IMR-90 (cell line): ENCODE results near the gene NHLH2. TPM values are rescaled to one million over a fixed set of nuclear protein-coding genes. Genes with fewer than 3 reads are reported as not detected.

ENCODE experiments used
- ATAC-seq: fragments of 200-7000 bp; cut with Tn5 transposase; 2 replicates; pipeline ENCODE4 v1.9.1; 2020; ENCODE audit warnings: low read depth, mild to moderate bottlenecking, moderate library complexity
- BruUV-seq: library from RNA; stranded (reverse); fragments of 400-500 nt; replicated peaks from 2 replicates; lab custom pipeline; 2021; lab: Mats Ljungman, UMichigan
- CTCF ChIA-PET: fragments of 300-600 bp; formaldehyde crosslinking; extraction: SDS; loops from one replicate; lab custom pipeline; 2021; ENCODE audit warnings: antibody characterized with exemption; lab: Yijun Ruan, JAX
- POLR2A ChIA-PET: fragments of 300-600 bp; sonication (Branson Sonifier 250); formaldehyde crosslinking; loops from one replicate; lab custom pipeline; 2022; ENCODE audit warnings: antibody characterized with exemption; ENCODE audit not compliant: unreplicated experiment; lab: Charles Lee
- DNase-seq: peaks from one replicate; pipeline ENCODE4 v3.0.0; 2013
- H2AFZ ChIP-seq: replicated peaks from 2 replicates; pipeline ENCODE3; 2013; ENCODE audit warnings: low read length, mild to moderate bottlenecking; ENCODE audit not compliant: poor library complexity
- H2AK5ac ChIP-seq: 2 replicates; pipeline ENCODE4 v1.6.1; 2013; ENCODE audit warnings: low read depth, low read length, inconsistent platforms
- H2AK9ac ChIP-seq: replicated peaks from 2 replicates; pipeline ENCODE3; 2013; ENCODE audit warnings: mild to moderate bottlenecking, low read depth, low read length, moderate library complexity; ENCODE audit not compliant: poor library complexity
- H2BK120ac ChIP-seq: 2 replicates; pipeline ENCODE4 v1.6.1; 2013; ENCODE audit warnings: low read depth, low read length, inconsistent platforms
- H2BK15ac ChIP-seq: 3 replicates; pipeline ENCODE4 v1.6.1; 2013; ENCODE audit warnings: low read depth, low read length, inconsistent platforms
- H2BK20ac ChIP-seq: 2 replicates; pipeline ENCODE4 v1.6.1; 2013; ENCODE audit warnings: low read depth, mild to moderate bottlenecking, inconsistent platforms, low read length, moderate library complexity
- H2BK5ac ChIP-seq: 2 replicates; pipeline ENCODE4 v1.6.1; 2013; ENCODE audit warnings: mild to moderate bottlenecking, low read depth, low read length, inconsistent platforms; ENCODE audit not compliant: poor library complexity, severe bottlenecking
- H3K14ac ChIP-seq: replicated peaks from 2 replicates; pipeline ENCODE4 v1.6.1; 2013; ENCODE audit warnings: low read depth, low read length, inconsistent platforms
- H3K18ac ChIP-seq: 2 replicates; pipeline ENCODE4 v1.6.1; 2013; ENCODE audit warnings: low read depth, low read length, control low read depth
- H3K23ac ChIP-seq: 2 replicates; pipeline ENCODE4 v1.6.1; 2013; ENCODE audit warnings: low read depth, low read length, inconsistent platforms
- H3K27ac ChIP-seq: 2 replicates; pipeline ENCODE4 v1.5.1; 2013; ENCODE audit warnings: mild to moderate bottlenecking, control low read depth, low read length; ENCODE audit not compliant: insufficient read depth
- H3K27me3 ChIP-seq: 2 replicates; pipeline ENCODE4 v1.6.1; 2013; ENCODE audit warnings: low read length; ENCODE audit not compliant: control insufficient read depth, insufficient read depth
- H3K36me3 ChIP-seq: 2 replicates; pipeline ENCODE4 v1.6.1; 2013; ENCODE audit warnings: low read length, mixed read lengths; ENCODE audit not compliant: control insufficient read depth, insufficient read depth
- H3K4ac ChIP-seq: 2 replicates; pipeline ENCODE4 v1.6.1; 2013; ENCODE audit warnings: low read depth, low read length, inconsistent platforms
- H3K4me1 ChIP-seq: 2 replicates; pipeline ENCODE4 v1.6.1; 2013; ENCODE audit warnings: low read length, mixed read lengths; ENCODE audit not compliant: control insufficient read depth, insufficient read depth
- H3K4me2 ChIP-seq: 2 replicates; pipeline ENCODE4 v1.6.1; 2013; ENCODE audit warnings: low read depth, mild to moderate bottlenecking, control low read depth, low read length, moderate library complexity
- H3K4me3 ChIP-seq: 2 replicates; pipeline ENCODE4 v1.5.1; 2013; ENCODE audit warnings: low read depth, mild to moderate bottlenecking, control low read depth, low read length, moderate library complexity; ENCODE audit not compliant: insufficient read depth
- H3K56ac ChIP-seq: 2 replicates; pipeline ENCODE4 v1.6.1; 2013; ENCODE audit warnings: low read length, inconsistent platforms; ENCODE audit not compliant: insufficient read depth; ENCODE audit errors: extremely low read depth
- H3K79me1 ChIP-seq, 2 experiments: 2 replicates each; pipeline ENCODE4 v1.6.1; 2013; ENCODE audit warnings: low read length in 2 of 2, inconsistent platforms in 1 of 2, low read depth in 1 of 2
- H3K9ac ChIP-seq: 2 replicates; pipeline ENCODE4 v1.6.1; 2013; ENCODE audit warnings: low read depth, low read length, control low read depth
- H3K9me1 ChIP-seq: 2 replicates; pipeline ENCODE4 v1.6.1; 2013; ENCODE audit warnings: low read length, inconsistent platforms; ENCODE audit not compliant: insufficient read depth
- H3K9me3 ChIP-seq: 2 replicates; pipeline ENCODE4 v1.6.1; 2013; ENCODE audit warnings: low read length; ENCODE audit not compliant: control insufficient read depth, insufficient read depth
- H4K20me1 ChIP-seq: 2 replicates; pipeline ENCODE4 v1.6.1; 2013; ENCODE audit warnings: low read length, inconsistent platforms; ENCODE audit not compliant: insufficient read depth
- H4K5ac ChIP-seq: 2 replicates; pipeline ENCODE4 v1.6.1; 2013; ENCODE audit warnings: mild to moderate bottlenecking, low read depth, low read length, control low read depth
- H4K8ac ChIP-seq, 2 experiments: 2 replicates each; pipeline ENCODE4 v1.6.1; 2013; ENCODE audit warnings: low read depth in 2 of 2, low read length in 2 of 2, control low read depth in 1 of 2, inconsistent platforms in 1 of 2
- H4K91ac ChIP-seq: 2 replicates; pipeline ENCODE4 v1.6.1; 2013; ENCODE audit warnings: low read depth, low read length, inconsistent platforms; ENCODE audit not compliant: insufficient read depth
- BHLHE40 ChIP-seq: fragments of 150-350 bp; IDR thresholded peaks from 2 replicates; pipeline ENCODE4 v1.6.1; 2016; ENCODE audit warnings: mild to moderate bottlenecking, low read depth, low read length
- CEBPB ChIP-seq: IDR thresholded peaks from 2 replicates; pipeline ENCODE4 v1.6.1; 2012; ENCODE audit warnings: low read depth, low read length, improper control_type of control experiment
- CHD1 ChIP-seq: IDR thresholded peaks from 2 replicates; pipeline ENCODE4 v1.6.1; 2012; ENCODE audit warnings: low read depth, low read length, improper control_type of control experiment
- CTCF ChIP-seq: conservative IDR thresholded peaks from 2 replicates; pipeline ENCODE4 v1.5.1; 2012; ENCODE audit warnings: mild to moderate bottlenecking, low read depth, low read length, improper control_type of control experiment
- ELK1 ChIP-seq: fragments of 150-350 bp; IDR thresholded peaks from 2 replicates; pipeline ENCODE4 v1.6.1; 2016; ENCODE audit warnings: low read depth, mild to moderate bottlenecking, low read length, moderate library complexity, borderline replicate concordance
- FOS ChIP-seq: fragments of 150-350 bp; IDR thresholded peaks from 2 replicates; pipeline ENCODE4 v1.6.1; 2016; ENCODE audit warnings: low read depth, low read length
- MAFK ChIP-seq: IDR thresholded peaks from 2 replicates; pipeline ENCODE4 v1.6.1; 2012; ENCODE audit warnings: low read depth, low read length, improper control_type of control experiment
- MAZ ChIP-seq: IDR thresholded peaks from 2 replicates; pipeline ENCODE4 v1.6.1; 2012; ENCODE audit warnings: low read depth, mild to moderate bottlenecking, low read length, improper control_type of control experiment, moderate library complexity, borderline replicate concordance
- MXI1 ChIP-seq: IDR thresholded peaks from 2 replicates; pipeline ENCODE4 v1.6.1; 2012; ENCODE audit warnings: low read depth, mild to moderate bottlenecking, low read length, moderate library complexity, borderline replicate concordance
- NFE2L2 ChIP-seq: fragments of 150-350 bp; IDR thresholded peaks from 2 replicates; pipeline ENCODE4 v1.6.1; 2016; ENCODE audit warnings: low read depth, mild to moderate bottlenecking, low read length
- POLR2A ChIP-seq: IDR thresholded peaks from 2 replicates; pipeline ENCODE4 v1.6.1; 2012; ENCODE audit warnings: mild to moderate bottlenecking, low read depth, low read length
- RAD21 ChIP-seq: IDR thresholded peaks from 2 replicates; pipeline ENCODE4 v1.6.1; 2012; ENCODE audit warnings: low read length, improper control_type of control experiment
- RCOR1 ChIP-seq: IDR thresholded peaks from 2 replicates; pipeline ENCODE4 v1.6.1; 2012; ENCODE audit warnings: mild to moderate bottlenecking, low read length, improper control_type of control experiment; ENCODE audit not compliant: insufficient replicate concordance
- RFX5 ChIP-seq: IDR thresholded peaks from 2 replicates; pipeline ENCODE4 v1.8.0; 2012; ENCODE audit warnings: low read depth, mild to moderate bottlenecking, low read length, moderate library complexity
- SMC3 ChIP-seq: fragments of 150-350 bp; IDR thresholded peaks from 2 replicates; pipeline ENCODE4 v1.6.1; 2016; ENCODE audit warnings: low read depth, mild to moderate bottlenecking, antibody characterized with exemption, low read length, moderate library complexity
- USF2 ChIP-seq: fragments of 150-350 bp; IDR thresholded peaks from 2 replicates; pipeline ENCODE4 v1.6.1; 2017; ENCODE audit warnings: mild to moderate bottlenecking, antibody characterized with exemption, low read length, low read depth
- WGBS, 2 experiments: methylation state at CpG; one replicate each; pipeline versions ENCODE4 v1.1.5 to v1.1.7; 2013; ENCODE audit warnings: missing lambda C conversion rate in 2 of 2; ENCODE audit not compliant: insufficient read length in 1 of 2; ENCODE audit errors: extremely low coverage in 2 of 2; 5-methylcytosine and 5-hydroxymethylcytosine counted together
- dilution Hi-C: fragments of 300-500 bp; cut with HindIII; formaldehyde crosslinking; loops from one replicate; pipeline ENCODE4 v1.14.3; 2018; ENCODE audit warnings: low sequenced_read_pairs; ENCODE audit not compliant: unreplicated experiment
- in situ Hi-C: fragments of 300-500 bp; cut with MboI; formaldehyde crosslinking; loops from 3 replicates; pipeline ENCODE4 v1.14.3; 2019; ENCODE audit warnings: low sequenced_read_pairs, inconsistent platforms, mixed read lengths
- intact Hi-C: fragments of 100-400 bp; cut with micrococcal nuclease; formaldehyde crosslinking; loops from 2 replicates; pipeline ENCODE4 v1.10.0; 2022
- polyA plus RNA-seq, 3 experiments: library from polyadenylated mRNA; depleted of rRNA; stranded (reverse); fragments of >200 nt; gene quantifications; 2 replicates each; pipeline ENCODE4 v1.2.3, GENCODE V29; 2012; ENCODE audit warnings: low replicate concordance in 1 of 3
- total RNA-seq: library from RNA; depleted of rRNA; stranded (reverse); fragments of >200 nt; gene quantifications from 2 replicates; pipeline ENCODE4 v1.2.3, GENCODE V29; 2012

Gene NHLH2
- total and polyA plus RNA-seq, 2 of the 4 experiments (the other 2 are of a cell fraction), result not detected

- in situ Hi-C loops (loop anchor here (10.0 kb wide), 2 partner anchors 182 to 692 kb away; no protein-coding TSS in a partner anchor), intact Hi-C loops (no loop called here), dilution Hi-C loops (no loop called here)
- TF ChIP-seq FOS, result no peak
- no peak for TF ChIP-seq POLR2A
- no peak for TF ChIP-seq BHLHE40
- TF ChIP-seq CTCF, result no peak
- TF ChIP-seq RFX5, result no peak
- no peak for TF ChIP-seq MAFK
- TF ChIP-seq CEBPB, result no peak
- TF ChIP-seq USF2, result no peak
- TF ChIP-seq CHD1, result no peak
- TF ChIP-seq ELK1, result no peak
- no peak for TF ChIP-seq SMC3
- TF ChIP-seq MXI1, result no peak
- no peak for TF ChIP-seq RCOR1
- TF ChIP-seq MAZ, result no peak
- TF ChIP-seq NFE2L2, result no peak
- TF ChIP-seq RAD21, result no peak
- Histone ChIP-seq H3K9ac (no peak overlapping the region), H4K8ac (no peak overlapping the region), H4K20me1 (no peaks in the 10 kb centered on the region), H2BK120ac (no peak overlapping the region), H3K56ac (no peak overlapping the region), H2BK15ac (no peak overlapping the region), H4K5ac (no peak overlapping the region), H2BK5ac (no peak overlapping the region), H2AK9ac (no peak overlapping the region), H3K9me1 (no peaks in the 10 kb centered on the region), H3K36me3 (no peaks in the 10 kb centered on the region), H3K4me3 (no peak overlapping the region), H3K4me1 (no peaks in the 10 kb centered on the region), H3K4ac (no peak overlapping the region), H3K18ac (no peak overlapping the region), H2BK20ac (no peak overlapping the region), H3K27ac (no peak overlapping the region), H4K91ac (no peak overlapping the region), H3K4me2 (no peak overlapping the region), H3K14ac (no peak overlapping the region), H3K9me3 (no peaks in the 10 kb centered on the region), H3K23ac (no peak overlapping the region), H3K27me3 (no peaks in the 10 kb centered on the region; the same call in 1 of the 2 replicates), H2AFZ (no peak overlapping the region), H2AK5ac (no peak overlapping the region), H3K79me1 (no peaks in the 10 kb centered on the region)
- ChIA-PET CTCF (interaction anchor here (0.6 kb wide), 2 partner anchors 179 to 944 kb away, joined by 3 read pairs; no protein-coding TSS in a partner anchor), POLR2A (interaction anchor here (0.6 kb wide), 1 partner anchor 1429 kb away, joined by 3 read pairs; no protein-coding TSS in a partner anchor)
- no TSS peak for BruUV-seq
- ATAC-seq, result no peak
- DNase-seq, result no peak
- no CpG with 5 or more reads among the region's 2 CpGs for WGBS, 2 experiments
Measured at GRCh38 chr1:115802416-115802815, 38.5 kb downstream of the NHLH2 start.
